Endothelial cell of umbilical vein (primary cell): ENCODE results near the gene STAB1. TPM values are rescaled to one million over a fixed set of nuclear protein-coding genes. Genes with fewer than 3 reads are reported as not detected.

ENCODE experiments used
- BruUV-seq: library from RNA; stranded (reverse); fragments of 400-500 nt; replicated peaks from 2 replicates; lab custom pipeline; 2021; lab: Mats Ljungman, UMichigan
- CTCF ChIA-PET: fragments of 300-600, 350-600 bp; sonication (Branson Sonifier 250); formaldehyde crosslinking; loops from one replicate; lab custom pipeline; 2021; ENCODE audit warnings: antibody characterized with exemption, inconsistent platforms; lab: Charles Lee
- POLR2A ChIA-PET: fragments of 300-600, 350-600 bp; sonication (Branson Sonifier 250); formaldehyde crosslinking; loops from one replicate; lab custom pipeline; 2021; ENCODE audit warnings: antibody characterized with exemption, inconsistent platforms; lab: Charles Lee
- DNase-seq: peaks from one replicate; pipeline ENCODE4 v3.0.0-alpha.2; 2011; ENCODE audit warnings: low read depth, low spot score
- FAIRE-seq: peaks from 2 replicates; lab custom pipeline; 2011; peaks lifted over from hg19 to GRCh38; lab: Jason Lieb, UNC
- H2AFZ ChIP-seq: 2 replicates; pipeline ENCODE4 v1.6.0; 2012; ENCODE audit warnings: low read depth, low read length, control low read depth, inconsistent platforms
- H3K27ac ChIP-seq: 2 replicates; pipeline ENCODE4 v1.5.1; 2011; ENCODE audit warnings: low read depth, mild to moderate bottlenecking, control low read depth, low read length, moderate library complexity; ENCODE audit not compliant: insufficient read depth
- H3K27me3 ChIP-seq, 2 experiments: 2 replicates each; pipeline versions ENCODE4 v1.6.0 to v1.6.1; 2011; ENCODE audit warnings: low read length in 2 of 2, mixed read lengths in 1 of 2; ENCODE audit not compliant: control insufficient read depth in 2 of 2, insufficient read depth in 2 of 2
- H3K36me3 ChIP-seq, 2 experiments: 2 replicates in 1 of 2; 3 replicates in 1 of 2; pipeline ENCODE4 v1.5.1; 2011; ENCODE audit warnings: low read length in 2 of 2, mild to moderate bottlenecking in 1 of 2, moderate library complexity in 1 of 2; ENCODE audit not compliant: control insufficient read depth in 2 of 2, insufficient read depth in 2 of 2; ENCODE audit errors: extremely low read depth in 1 of 2
- H3K4me1 ChIP-seq: 3 replicates; pipeline ENCODE4 v1.5.1; 2011; ENCODE audit warnings: mild to moderate bottlenecking, low read length; ENCODE audit not compliant: control insufficient read depth, insufficient read depth; ENCODE audit errors: extremely low read depth
- H3K4me2 ChIP-seq: 2 replicates; pipeline ENCODE4 v1.6.1; 2011; ENCODE audit warnings: low read length, control low read depth, mixed read lengths; ENCODE audit not compliant: insufficient read depth
- H3K4me3 ChIP-seq, 3 experiments: fragments of 200-600 bp in 1 of 3; sonication (generic), shearing (Covaris generic) in 1 of 3; replicated peaks in 1 of 3; 2 replicates each; pipeline ENCODE4 v1.5.1; 2011 to 2016; ENCODE audit warnings: control low read depth in 3 of 3, low read length in 3 of 3, mild to moderate bottlenecking in 2 of 3, inconsistent platforms in 1 of 3, low read depth in 1 of 3, moderate library complexity in 1 of 3; ENCODE audit not compliant: insufficient read depth in 1 of 3
- H3K79me2 ChIP-seq: 2 replicates; pipeline ENCODE4 v1.6.0; 2012; ENCODE audit warnings: low read length, inconsistent platforms; ENCODE audit not compliant: control insufficient read depth, insufficient read depth
- H3K9ac ChIP-seq: replicated peaks from 2 replicates; pipeline ENCODE3; 2011; ENCODE audit warnings: low read length, control low read depth; ENCODE audit not compliant: insufficient read depth; ENCODE audit errors: extremely low read depth
- H3K9me1 ChIP-seq: replicated peaks from 3 replicates; pipeline ENCODE4 v1.6.0; 2011; ENCODE audit warnings: mild to moderate bottlenecking, low read length; ENCODE audit not compliant: control insufficient read depth, insufficient read depth; ENCODE audit errors: extremely low read depth
- H3K9me3 ChIP-seq: replicated peaks from 2 replicates; pipeline ENCODE4 v1.5.1; 2012; ENCODE audit warnings: low read length, inconsistent platforms; ENCODE audit not compliant: control insufficient read depth, insufficient read depth
- H4K20me1 ChIP-seq: replicated peaks from 2 replicates; pipeline ENCODE3; 2011; ENCODE audit warnings: mild to moderate bottlenecking, low read length; ENCODE audit not compliant: control insufficient read depth, insufficient read depth; ENCODE audit errors: extremely low read depth
- EZH2 ChIP-seq: IDR thresholded peaks from 2 replicates; pipeline ENCODE4 v1.6.1; 2012; ENCODE audit warnings: borderline replicate concordance, low read depth, mild to moderate bottlenecking, moderate library complexity, low read length, inconsistent platforms; ENCODE audit not compliant: severe bottlenecking
- FOS ChIP-seq: IDR thresholded peaks from 2 replicates; pipeline ENCODE4 v1.6.1; 2011; ENCODE audit warnings: mild to moderate bottlenecking, low read length, moderate library complexity, borderline replicate concordance; ENCODE audit not compliant: insufficient read depth
- GATA2 ChIP-seq: IDR thresholded peaks from 2 replicates; pipeline ENCODE4 v1.7.0; 2011; ENCODE audit warnings: low read depth, mild to moderate bottlenecking, moderate library complexity, mixed read lengths, low read length; ENCODE audit not compliant: insufficient read length, insufficient read depth
- JUN ChIP-seq: IDR thresholded peaks from 2 replicates; pipeline ENCODE4 v1.6.1; 2011; ENCODE audit warnings: borderline replicate concordance, low read depth; ENCODE audit not compliant: insufficient read length, insufficient read depth
- MYC ChIP-seq: IDR thresholded peaks from one replicate; pipeline ENCODE4 v1.6.1; 2011; ENCODE audit warnings: mild to moderate bottlenecking, low read depth, low read length
- POLR2A ChIP-seq: IDR thresholded peaks from 2 replicates; pipeline ENCODE4 v1.6.1; 2012; ENCODE audit warnings: low read depth, mild to moderate bottlenecking, control low read depth, low read length
- POLR2AphosphoS5 ChIP-seq: IDR thresholded peaks from 2 replicates; pipeline ENCODE4 v1.6.1; 2012; ENCODE audit warnings: low read depth, mild to moderate bottlenecking, control low read depth, low read length, moderate library complexity; ENCODE audit not compliant: insufficient read depth
- dilution Hi-C: fragments of 300-500 bp; cut with MboI; formaldehyde crosslinking; loops from one replicate; pipeline ENCODE4 v1.15.0; 2019; ENCODE audit warnings: low sequenced_read_pairs; ENCODE audit not compliant: extremely low pct_ligation_motif_present
- intact Hi-C: fragments of 100-400 bp; cut with micrococcal nuclease; formaldehyde crosslinking; loops from one replicate; pipeline ENCODE4 v1.10.0; 2022
- polyA plus RNA-seq, 4 experiments: library from polyadenylated mRNA; depleted of rRNA in 3 of 4; stranded (reverse) in 3 of 4; unstranded in 1 of 4; fragments of >200 nt; gene quantifications; 2 replicates each; pipeline versions ENCODE4 v1.2.1 to v1.2.3, GENCODE V29; 2011 to 2012; ENCODE audit warnings: missing spikeins in 1 of 4
- total RNA-seq: library from RNA; stranded (reverse); gene quantifications from 2 replicates; pipeline ENCODE4 v1.2.3, GENCODE V29; 2021
- TF ChIP-seq, protein P1 (sequence below): IDR thresholded peaks from 2 replicates; pipeline ENCODE4 v1.6.1; 2011; ENCODE audit not compliant: insufficient read depth, insufficient read length
- TF ChIP-seq, protein P2 (sequence below), 2 donors: IDR thresholded peaks; 1 replicate in 1 of 2; 2 replicates in 1 of 2; pipeline ENCODE4 v1.5.1; 2011; ENCODE audit warnings: low read length in 2 of 2, mild to moderate bottlenecking in 2 of 2, moderate library complexity in 2 of 2, control low read depth in 1 of 2, inconsistent platforms in 1 of 2, low read depth in 1 of 2; ENCODE audit not compliant: insufficient read depth in 1 of 2; ENCODE audit errors: extremely low read depth in 1 of 2

The STAB1 gene
- total and polyA plus RNA-seq, 2 donors (not counting 3 experiments of a cell fraction or from before 2014, with no cell fraction given), result 369 TPM

DNA sequence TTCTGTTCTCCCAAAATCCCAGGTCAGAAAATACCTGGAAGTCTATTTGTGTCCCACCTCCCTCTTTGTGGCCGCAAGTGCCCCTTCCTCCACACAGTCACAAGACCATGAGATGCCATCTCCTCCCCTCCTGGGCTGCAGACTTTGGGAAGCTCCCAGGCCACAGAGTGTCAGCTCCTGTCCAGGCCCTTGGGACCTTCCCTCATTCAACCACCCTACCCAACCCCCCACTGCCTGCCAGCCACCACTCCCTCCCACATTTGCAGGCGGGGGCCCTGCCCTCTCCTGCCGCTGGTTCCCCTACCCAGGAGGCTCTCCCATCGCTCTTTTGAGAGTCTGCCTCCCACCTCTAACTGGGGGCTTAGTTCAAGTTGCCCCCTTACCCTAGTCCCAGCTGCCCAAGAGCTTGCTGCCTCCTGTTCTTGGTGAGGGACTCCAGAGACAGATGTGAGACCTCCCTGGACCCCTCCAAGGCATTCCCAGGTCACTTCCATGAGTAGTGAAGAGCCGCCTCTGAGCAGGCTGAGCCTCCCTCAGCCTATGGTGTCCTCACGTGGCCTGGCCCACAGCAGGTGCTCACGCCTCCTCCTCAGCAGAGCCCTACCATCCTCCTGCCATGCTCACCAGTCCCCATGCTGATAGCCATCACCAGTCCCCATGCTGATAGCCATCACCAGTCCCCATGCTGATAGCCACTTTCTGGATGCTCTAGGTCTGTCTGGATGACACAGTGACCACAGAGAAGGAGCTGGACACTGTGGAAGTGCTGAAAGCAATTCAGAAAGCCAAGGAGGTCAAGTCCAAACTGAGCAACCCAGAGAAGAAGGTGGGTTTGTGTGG lies 15.9 kb upstream of the STAB1 start:
- FAIRE-seq (no peak), DNase-seq (no peak)
- Histone ChIP-seq H4K20me1 (no peaks in the 10 kb centered on the region), H3K36me3 (peaks cover 26 to 76% of the 10 kb centered on the region in 2 experiments), H3K4me3 (no peak overlapping the region), H3K4me2 (no peak overlapping the region), H3K27me3 (no peaks in the 10 kb centered on the region), H3K9me3 (no peaks in the 10 kb centered on the region), H2AFZ (no peak overlapping the region), H3K9me1 (no peaks in the 10 kb centered on the region), H3K9ac (no peak overlapping the region), H3K27ac (no peak overlapping the region), H3K79me2 (no peaks in the 10 kb centered on the region), H3K4me1 (no peaks in the 10 kb centered on the region)
- CTCF ChIA-PET, result interaction anchor here (1.4 kb wide), 1 partner anchor 16 kb away, joined by 4 read pairs; the partner anchor contains the start of gene STAB1
- TF ChIP-seq GATA2 (no peak), POLR2A (no peak), EZH2 (no peak), FOS (no peak), POLR2AphosphoS5 (no peak), MYC (no peak), JUN (no peak)
- TF ChIP-seq, protein P1, sequence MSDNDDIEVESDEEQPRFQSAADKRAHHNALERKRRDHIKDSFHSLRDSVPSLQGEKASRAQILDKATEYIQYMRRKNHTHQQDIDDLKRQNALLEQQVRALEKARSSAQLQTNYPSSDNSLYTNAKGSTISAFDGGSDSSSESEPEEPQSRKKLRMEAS, result no peak
- TF ChIP-seq, protein P2, sequence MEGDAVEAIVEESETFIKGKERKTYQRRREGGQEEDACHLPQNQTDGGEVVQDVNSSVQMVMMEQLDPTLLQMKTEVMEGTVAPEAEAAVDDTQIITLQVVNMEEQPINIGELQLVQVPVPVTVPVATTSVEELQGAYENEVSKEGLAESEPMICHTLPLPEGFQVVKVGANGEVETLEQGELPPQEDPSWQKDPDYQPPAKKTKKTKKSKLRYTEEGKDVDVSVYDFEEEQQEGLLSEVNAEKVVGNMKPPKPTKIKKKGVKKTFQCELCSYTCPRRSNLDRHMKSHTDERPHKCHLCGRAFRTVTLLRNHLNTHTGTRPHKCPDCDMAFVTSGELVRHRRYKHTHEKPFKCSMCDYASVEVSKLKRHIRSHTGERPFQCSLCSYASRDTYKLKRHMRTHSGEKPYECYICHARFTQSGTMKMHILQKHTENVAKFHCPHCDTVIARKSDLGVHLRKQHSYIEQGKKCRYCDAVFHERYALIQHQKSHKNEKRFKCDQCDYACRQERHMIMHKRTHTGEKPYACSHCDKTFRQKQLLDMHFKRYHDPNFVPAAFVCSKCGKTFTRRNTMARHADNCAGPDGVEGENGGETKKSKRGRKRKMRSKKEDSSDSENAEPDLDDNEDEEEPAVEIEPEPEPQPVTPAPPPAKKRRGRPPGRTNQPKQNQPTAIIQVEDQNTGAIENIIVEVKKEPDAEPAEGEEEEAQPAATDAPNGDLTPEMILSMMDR (IDR thresholded peaks at IDR 0.05; ENCODE audit: extremely low read depth in 1 of 2, insufficient read depth in 1 of 2, low read depth in 1 of 2, low read length in 2 of 2), result no peak
- no TSS peak for BruUV-seq
- dilution Hi-C loops (no loop called here), intact Hi-C loops (loop anchor here (10.0 kb wide), 1 partner anchor 206 kb away; the partner anchor contains the start of genes GNL3 and PBRM1)
- POLR2A ChIA-PET, result no interaction called here
